A549 treated with CpdA at 1 μM for 4 hours (cell line): Measurements from ENCODE around the gene FGD5. TPM values are rescaled to one million over a fixed set of nuclear protein-coding genes. Genes with fewer than 3 reads are reported as not detected.

Experiments
- total RNA-seq: library from RNA; stranded (reverse); fragments of 200-300 nt; extraction: Qiagen RNA extraction; gene quantifications from 5 replicates; pipeline ENCODE4 v1.2.3, GENCODE V29; 2022; ENCODE audit warnings: low read depth

Gene FGD5, protein sequence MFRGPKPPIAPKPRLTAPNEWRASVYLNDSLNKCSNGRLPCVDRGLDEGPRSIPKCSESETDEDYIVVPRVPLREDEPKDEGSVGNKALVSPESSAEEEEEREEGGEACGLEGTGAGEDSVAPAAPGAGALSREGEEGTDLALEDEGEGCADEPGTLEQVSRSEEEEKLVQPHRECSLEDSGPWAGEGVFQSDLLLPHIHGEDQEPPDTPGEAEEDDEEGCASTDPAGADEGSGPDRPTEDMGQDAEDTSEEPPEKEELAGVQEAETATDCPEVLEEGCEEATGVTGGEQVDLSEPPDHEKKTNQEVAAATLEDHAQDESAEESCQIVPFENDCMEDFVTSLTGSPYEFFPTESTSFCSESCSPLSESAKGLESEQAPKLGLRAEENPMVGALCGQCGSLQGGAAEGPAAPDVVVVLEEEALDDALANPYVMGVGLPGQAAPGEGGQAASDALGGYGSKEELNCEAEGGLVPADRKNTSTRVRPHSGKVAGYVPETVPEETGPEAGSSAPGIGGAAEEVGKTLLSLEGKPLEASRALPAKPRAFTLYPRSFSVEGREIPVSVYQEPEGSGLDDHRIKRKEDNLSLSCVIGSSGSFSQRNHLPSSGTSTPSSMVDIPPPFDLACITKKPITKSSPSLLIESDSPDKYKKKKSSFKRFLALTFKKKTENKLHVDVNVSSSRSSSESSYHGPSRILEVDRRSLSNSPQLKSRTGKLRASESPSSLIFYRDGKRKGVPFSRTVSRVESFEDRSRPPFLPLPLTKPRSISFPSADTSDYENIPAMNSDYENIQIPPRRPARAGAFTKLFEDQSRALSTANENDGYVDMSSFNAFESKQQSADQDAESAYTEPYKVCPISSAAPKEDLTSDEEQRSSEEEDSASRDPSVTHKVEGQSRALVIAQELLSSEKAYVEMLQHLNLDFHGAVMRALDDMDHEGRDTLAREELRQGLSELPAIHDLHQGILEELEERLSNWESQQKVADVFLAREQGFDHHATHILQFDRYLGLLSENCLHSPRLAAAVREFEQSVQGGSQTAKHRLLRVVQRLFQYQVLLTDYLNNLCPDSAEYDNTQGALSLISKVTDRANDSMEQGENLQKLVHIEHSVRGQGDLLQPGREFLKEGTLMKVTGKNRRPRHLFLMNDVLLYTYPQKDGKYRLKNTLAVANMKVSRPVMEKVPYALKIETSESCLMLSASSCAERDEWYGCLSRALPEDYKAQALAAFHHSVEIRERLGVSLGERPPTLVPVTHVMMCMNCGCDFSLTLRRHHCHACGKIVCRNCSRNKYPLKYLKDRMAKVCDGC (N-terminal part only)
- total RNA-seq: 0.05 TPM in 1 of 5 replicates, not detected in the others

DNA sequence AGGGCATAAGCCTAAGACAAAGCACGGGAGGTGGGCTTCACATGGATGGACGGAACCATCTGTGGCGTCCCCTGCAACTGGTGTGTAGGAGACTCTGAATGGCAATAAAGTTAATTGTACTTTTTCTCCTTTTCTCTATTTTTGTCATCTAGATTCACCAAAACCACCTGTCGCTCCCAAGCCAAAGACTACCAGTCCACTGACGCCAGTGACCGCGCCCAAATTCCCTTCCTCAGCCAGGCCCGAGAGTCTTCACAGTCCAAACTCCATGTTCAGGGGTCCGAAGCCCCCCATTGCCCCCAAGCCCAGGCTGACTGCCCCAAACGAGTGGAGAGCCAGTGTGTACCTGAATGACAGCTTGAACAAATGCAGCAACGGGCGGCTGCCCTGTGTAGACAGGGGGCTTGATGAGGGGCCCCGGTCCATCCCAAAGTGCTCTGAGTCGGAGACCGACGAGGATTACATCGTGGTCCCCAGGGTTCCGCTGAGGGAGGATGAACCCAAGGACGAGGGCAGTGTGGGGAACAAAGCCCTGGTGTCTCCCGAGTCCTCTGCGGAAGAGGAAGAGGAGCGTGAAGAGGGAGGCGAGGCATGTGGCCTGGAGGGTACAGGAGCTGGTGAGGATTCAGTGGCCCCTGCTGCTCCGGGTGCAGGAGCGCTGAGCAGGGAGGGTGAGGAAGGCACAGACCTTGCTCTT is at the start of gene FGD5:
Gene FGD5, plus strand, starts transcription at position 159 of the 697 bp plus-strand sequence. Its CDS starts 110 bp downstream, at position 269.

GRCh38 chr3:14947100-14947885 is 128.5 kb downstream of the FGD5 start, which contains the start of gene NR2C2:
TSS of gene NR2C2 (plus strand) at chr3:14947583. CDS start at chr3:15003915, 56,332 bp downstream.

Other genes starting within 250 kb of the FGD5 start
- 10.8 to 16.7 TPM (median 12.8 TPM) in 5 replicates for gene CCDC174, start 167.2 kb upstream of the FGD5 start, total RNA-seq
- not detected in 5 replicates for gene C3orf20, start 143.8 kb upstream of the FGD5 start, total RNA-seq
- gene NR2C2, start 128.6 kb downstream of the FGD5 start, total RNA-seq: 13.2 to 18.3 TPM (median 18.1 TPM) in 5 replicates
- 39.7 to 62.0 TPM (median 54.7 TPM) in 5 replicates for gene MRPS25, start 246.4 kb downstream of the FGD5 start, total RNA-seq